GM19397 (cell line): Measurements from ENCODE around the gene WDR4.
"Not testable (repeated sequence)": the region's sequence is repeated elsewhere in the genome, so short reads cannot be mapped to it uniquely, and the experiment has no call there.

Experiments
- ATAC-seq: cut with Tn5 transposase; IDR thresholded peaks from one replicate; pipeline ENCODE4 v1.9.1; 2021; ENCODE audit warnings: mild to moderate bottlenecking, moderate library complexity; ENCODE audit not compliant: unreplicated experiment

The WDR4 gene

DNA sequence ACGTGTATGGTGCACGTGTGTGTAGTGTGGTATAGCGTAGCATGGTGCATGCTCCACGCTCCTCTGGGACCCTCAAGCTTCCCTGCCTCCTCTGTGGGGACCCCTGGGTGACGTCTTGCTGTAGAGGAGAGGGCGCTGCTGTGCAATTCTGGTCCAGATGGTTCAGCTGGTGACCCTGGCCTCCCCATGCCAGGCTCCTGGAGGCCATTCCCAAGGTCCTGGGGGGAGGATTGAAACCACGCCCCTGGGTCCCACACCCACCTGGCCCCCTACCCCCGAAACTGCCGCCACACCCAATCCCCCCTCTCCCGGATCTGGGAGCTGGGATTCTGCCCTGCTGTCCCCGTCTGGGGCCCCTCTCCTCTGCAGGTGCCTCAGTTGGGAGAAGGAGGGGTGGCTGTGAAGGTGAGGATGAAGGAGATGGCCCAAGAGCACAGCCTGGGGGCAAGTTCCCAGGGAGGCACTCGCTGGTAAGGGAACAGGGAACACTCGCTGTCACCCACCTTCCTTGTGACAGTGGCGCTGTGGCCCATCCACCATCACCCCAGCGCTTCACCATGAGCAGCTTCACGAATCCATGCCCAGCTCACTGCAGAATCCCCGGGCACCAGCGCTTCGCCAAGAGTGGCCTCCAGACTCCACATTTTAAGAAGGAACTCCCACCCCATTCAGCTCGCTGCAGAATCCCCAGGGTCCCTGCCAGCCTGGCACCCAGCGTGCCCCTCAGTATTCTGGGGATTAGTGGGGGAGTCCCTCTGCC lies 38.0 kb downstream of the WDR4 start:
- no peak for ATAC-seq

- ATAC-seq, result no peak
Measured at GRCh38 chr21:42840411-42841155, 38.8 kb downstream of the WDR4 start.

- ATAC-seq, result no peak
Measured at GRCh38 chr21:42839271-42840231, 39.8 kb downstream of the WDR4 start.

DNA sequence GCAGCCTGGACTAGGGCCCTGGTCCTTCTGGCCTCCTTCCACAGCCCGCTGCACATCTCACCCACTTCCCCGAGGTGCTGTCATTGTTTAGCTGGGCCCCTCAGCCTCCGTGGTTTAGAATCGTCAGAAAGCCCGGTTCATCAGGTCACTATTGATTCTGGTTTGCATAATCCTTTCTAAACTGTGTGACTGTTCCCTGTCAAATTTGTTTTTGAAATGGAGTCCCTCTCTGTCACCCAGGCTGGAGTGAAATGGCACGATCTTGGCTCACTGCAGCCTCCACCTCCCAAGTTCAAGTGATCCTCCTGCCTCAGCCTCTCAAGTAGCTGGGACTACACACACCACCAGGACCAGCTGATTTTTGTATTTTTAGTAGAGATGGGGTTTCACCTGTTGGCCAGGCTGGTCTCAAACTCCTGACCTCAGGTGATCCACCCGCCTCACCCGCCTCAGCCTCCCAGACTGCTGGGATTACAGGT lies 41.1 kb downstream of the WDR4 start:
- not testable (repeated sequence) for ATAC-seq

DNA sequence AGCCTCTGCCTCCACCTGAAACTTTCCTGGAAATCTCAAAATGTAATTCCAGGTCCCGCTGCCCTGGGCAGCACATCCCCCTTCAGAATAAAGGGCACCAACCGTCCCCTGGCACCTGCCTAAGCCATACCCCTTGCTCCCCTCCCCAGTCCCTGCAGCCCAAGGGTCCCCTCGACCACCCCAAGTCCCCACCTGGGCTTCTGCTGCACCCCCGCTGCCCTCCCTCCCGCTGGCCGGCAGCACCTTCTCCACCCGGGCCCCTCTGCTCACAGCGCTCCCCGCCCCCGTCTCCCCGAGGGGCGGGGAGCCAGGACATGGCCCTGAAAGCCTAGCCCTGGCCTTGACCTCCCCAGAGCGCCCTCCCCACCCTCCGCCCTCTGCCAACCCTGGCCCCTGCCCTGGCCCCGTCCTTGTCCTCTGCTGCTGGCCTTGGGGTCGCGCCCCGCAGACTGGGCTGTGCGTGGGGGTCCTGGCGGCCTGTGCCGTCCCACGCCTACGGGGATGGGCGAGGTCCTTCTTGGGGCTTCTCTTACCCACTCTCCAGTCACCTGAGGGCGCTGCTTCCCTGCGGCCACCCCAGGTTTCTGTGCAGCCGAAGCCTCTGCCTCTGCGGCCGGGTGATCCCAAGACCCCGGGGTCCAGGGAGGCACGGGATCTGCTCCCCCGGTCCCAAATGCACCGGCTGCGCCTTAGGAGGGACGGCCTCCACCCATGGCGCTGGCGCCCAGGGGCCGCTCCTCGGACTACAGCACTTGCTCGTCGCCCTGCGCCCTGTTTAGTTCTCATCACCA lies 41.7 kb downstream of the WDR4 start:
- ATAC-seq, result no peak

DNA sequence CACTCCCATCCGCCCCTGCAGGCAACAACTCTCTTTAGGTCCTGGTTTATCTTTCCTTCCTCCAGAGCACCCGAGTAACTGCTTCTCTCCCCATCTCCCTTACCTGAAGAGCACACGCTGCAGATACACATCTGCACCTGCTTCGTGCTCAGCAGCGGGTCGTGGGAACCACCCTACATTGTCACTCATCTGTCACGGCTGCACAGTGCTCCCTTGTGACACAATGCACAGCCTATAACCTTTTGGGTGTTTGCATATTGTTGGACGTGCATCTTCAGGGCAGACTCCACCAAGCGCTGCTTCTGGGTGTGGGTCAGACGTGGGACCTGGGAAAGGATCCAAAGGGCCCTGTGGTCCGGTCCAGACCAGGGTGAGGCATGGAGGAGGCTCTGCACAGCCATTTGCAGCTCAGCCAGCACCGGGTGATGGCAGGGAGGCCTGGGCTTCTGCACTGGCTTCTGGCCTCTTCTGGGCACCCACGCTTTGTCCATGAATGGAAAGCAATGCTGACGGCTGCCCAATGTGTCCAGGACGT lies 42.5 kb downstream of the WDR4 start:
- no peak for ATAC-seq

DNA sequence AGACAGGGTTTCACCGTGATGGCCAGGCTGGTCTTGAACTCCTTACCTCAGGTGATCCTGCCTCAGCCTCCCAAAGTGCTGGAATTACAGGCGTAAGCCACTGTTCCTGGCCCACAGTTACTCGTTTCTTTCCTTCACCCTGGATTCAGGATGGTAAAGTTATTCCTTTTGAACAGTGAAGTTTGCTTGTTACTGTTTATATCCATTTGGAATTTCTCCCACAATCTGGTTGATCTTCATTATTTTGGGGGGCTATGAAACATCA lies 43.0 kb downstream of the WDR4 start:
- ATAC-seq, result no peak

GRCh38 chr21:42835611-42836401 lies 43.5 kb downstream of the WDR4 start:
- no peak for ATAC-seq

DNA sequence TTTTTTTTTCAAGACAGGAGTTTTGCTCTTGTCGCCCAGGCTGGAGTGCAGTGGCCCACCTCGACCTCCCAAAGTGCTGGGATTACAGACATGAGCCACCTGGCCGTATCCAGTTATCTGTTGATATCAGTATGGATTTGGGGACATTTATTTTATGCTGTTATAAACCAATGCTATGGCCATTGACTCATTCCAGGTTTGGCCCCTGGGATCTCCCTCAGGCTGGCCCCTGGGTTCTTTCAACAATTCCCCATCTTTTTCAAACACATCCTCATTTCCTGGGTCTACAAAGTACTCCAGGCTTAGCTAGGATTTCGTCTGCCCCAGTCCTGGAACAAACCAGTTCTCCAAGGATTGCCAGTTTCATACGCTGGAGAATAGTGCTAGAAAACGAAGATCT lies 44.1 kb downstream of the WDR4 start:
- ATAC-seq, result no peak

- ATAC-seq, result no peak
Measured at GRCh38 chr21:42834726-42835191, 44.6 kb downstream of the WDR4 start.

DNA sequence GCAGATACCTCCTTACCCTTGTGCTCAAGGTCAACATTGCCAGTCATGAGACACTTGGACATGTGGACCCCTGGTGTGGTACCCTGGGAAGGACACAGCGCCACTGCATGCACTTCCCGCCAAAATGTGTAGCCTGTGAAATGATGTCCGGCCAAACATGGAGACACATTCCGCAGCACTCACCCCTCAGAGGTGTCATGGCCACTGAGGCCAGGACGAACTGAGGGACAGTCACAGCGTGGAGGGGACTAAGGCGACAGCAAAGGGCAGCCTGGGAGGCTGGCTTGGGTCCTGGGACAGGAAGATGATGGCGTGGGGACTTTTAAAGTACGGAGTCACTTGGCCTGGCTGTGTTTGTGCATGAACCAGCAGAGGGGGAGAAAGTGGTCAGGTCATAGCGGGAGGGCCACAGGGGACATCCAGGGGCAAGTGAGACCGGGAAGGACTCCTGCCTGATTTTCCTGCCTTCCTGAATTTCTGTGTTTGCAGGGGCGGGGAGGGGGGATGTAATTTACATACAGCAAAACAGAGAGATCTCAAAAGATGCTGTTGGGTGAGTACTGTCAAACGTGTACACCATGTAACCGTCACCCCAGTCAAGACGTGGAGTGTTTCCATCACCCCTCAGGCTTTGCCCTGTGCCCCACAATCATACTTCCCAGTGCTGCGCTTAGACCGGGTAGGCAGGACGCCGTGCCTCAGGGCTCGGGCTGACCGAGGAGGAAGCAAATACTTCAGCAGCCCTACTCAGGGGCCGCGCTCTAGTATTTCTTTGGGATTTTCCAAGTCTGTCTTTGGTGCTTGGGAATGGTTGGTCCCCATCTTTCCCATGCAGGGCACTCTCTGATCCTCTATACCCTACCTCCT lies 45.2 kb downstream of the WDR4 start:
- ATAC-seq, result no peak

DNA sequence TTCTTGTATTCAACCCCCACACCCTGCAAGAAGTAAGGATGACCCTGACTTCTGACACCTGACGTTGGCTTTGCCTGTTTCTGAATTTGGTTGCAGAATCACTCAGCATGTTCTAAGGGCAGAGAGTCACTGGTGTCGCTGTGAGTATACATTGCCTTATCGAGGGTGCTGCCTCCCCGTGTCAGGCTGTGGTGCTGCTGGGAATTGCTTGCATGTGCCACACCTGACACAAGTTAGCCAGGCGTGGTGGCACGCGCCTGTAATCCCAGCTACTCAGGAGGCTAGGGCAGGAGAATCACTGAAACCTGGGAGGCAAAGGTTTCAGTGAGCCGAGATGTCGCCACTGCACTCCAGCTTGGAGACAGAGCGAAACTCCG lies 45.9 kb downstream of the WDR4 start:
- ATAC-seq, result no peak

GRCh38 chr21:42832321-42832630 lies 47.1 kb downstream of the WDR4 start:
- not testable (repeated sequence) for ATAC-seq

DNA sequence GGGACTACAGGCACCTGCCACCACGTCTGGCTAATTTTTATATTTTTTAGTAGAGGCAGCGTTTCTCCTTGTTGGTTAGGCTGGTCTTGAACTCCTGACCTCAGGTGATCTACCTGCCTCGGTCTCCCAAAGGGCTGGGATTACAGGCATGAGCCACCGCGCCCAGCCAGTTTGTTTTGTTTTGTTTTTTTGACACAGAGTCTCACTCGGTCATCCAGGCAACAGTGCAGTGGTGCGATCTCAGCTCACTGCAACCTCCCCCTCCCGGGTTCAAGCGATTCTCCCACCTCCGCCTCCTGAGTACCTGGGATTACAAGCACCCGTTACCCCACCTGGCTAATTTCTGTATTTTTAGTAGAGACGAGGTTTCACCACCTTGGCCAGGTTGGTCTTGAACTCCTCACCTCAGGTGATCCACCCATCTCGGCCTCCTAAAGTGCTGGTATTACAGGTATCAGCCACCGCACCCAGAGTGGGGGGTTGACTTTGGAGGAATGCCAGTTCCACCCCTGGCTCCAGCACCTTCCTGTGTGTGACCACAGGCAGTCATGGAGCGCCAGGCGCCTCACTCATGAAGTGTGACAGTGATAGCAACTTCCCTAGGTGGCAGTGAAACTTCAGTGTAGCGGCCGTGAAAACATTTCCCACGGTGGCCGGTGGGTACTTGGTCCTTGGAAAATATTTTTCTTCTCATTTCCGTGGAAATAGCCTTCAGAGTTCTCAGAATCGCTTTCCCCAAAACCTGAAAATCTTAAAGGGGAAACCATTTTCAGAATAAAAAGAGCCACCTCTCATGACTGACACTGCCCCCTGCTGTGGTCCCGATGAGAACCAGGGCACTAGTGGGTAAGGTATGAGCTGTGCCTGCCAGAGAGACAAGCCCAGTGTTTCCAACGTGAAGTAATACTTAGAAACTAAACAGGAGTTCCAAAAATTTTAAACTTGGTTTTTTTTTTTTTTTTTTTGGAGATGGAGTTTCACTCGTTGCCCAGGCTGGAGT lies 48.6 kb downstream of the WDR4 start:
- ATAC-seq, result no peak

- ATAC-seq, result no peak
Measured at GRCh38 chr21:42829954-42830353, 49.4 kb downstream of the WDR4 start.

- no peak for ATAC-seq
Measured at GRCh38 chr21:42829417-42829816, 49.9 kb downstream of the WDR4 start.

- no peak for ATAC-seq
Measured at GRCh38 chr21:42827588-42827987, 51.8 kb downstream of the WDR4 start.
